Measurements from ENCODE around the gene UPF3B. TPM values are rescaled to one million over a fixed set of nuclear protein-coding genes. Genes with fewer than 3 reads are reported as not detected.
"Not testable (repeated sequence)": the region's sequence is repeated elsewhere in the genome, so short reads cannot be mapped to it uniquely, and the experiment has no call there.

UPF3B gene, protein sequence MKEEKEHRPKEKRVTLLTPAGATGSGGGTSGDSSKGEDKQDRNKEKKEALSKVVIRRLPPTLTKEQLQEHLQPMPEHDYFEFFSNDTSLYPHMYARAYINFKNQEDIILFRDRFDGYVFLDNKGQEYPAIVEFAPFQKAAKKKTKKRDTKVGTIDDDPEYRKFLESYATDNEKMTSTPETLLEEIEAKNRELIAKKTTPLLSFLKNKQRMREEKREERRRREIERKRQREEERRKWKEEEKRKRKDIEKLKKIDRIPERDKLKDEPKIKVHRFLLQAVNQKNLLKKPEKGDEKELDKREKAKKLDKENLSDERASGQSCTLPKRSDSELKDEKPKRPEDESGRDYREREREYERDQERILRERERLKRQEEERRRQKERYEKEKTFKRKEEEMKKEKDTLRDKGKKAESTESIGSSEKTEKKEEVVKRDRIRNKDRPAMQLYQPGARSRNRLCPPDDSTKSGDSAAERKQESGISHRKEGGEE
- total RNA-seq = 1 to 10 TPM; 5.4 to 6.8 TPM
- long read RNA-seq, donor 1, partial matches to known transcripts = 1 of 2 reads
- long read RNA-seq, donor 1, other reads (novel, unspliced or antisense) = 1 of 2 reads
- long read RNA-seq, donor 2, partial matches to known transcripts = 5 of 9 reads
- long read RNA-seq, donor 2, other reads (novel, unspliced or antisense) = 4 of 9 reads

DNA sequence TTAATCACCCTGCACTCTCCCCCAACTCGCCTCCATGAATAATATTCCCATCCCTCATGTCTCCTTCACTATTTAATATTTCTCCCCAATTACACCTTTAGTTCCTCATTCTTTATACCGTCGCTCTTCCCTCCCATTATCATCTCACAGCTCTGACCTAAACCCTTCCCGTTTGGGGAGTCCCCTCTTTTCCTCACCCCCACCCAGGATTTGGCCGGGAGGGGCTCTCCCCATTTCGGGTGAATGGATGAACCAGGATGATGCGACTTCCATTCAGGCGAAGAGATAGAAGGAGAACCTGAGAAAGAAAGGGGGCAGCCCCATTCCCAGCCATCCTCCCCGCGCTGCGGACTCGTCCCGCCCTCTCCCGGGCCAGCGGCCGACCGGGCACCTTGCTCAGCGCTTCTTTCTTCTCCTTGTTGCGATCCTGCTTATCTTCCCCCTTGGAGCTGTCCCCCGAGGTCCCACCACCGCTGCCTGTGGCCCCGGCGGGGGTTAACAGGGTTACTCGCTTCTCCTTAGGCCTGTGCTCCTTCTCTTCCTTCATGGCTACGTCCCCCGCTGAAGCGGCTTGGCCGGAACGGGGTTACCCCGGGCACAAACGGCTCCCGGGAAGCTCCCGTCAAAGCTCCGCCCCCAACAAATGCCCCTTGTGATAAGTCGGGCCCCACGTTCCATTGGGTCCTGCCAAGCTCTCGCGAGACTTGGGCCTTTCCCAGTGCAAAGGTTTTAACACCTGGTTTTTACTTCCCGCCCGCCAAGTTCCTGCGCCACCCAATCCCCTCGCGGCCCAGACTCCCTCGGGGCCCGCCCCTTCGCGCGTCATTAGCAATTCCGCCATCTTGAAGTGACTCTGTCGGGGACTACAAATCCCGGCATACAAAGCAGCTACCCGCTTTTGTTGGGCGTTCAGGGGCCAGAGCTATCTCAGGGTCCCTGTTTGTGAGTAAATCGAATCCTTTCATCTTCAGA is at the start of gene UPF3B:
UPF3B (minus strand) TSS at position 582 of the 972 bp plus-strand sequence; CDS start at position 547, 35 bp downstream.
- peak; percentile 98 for DNase-seq (ENCODE audit: low spot score)
- intact Hi-C loops (cut with DNase I) = no loop called here

DNA sequence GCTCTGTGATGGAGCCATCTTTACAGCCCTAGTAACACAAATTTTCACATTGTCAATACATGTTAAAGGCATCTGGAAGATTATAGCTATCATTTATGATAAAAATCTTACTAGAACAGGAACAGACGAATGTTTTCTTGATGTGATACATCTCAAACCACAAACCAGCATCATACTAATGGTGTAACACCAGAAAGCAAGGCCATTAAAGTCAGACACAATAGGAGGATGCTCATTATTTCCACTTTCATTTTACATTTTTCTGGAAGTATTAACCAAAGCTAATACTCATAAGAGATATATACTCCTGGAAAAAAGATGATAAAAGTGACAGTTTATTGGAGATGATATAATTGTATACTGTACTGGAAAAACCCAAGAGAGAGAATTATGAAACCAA is 48.2 kb upstream of the UPF3B start:
- intact Hi-C loops (cut with DNase I) = no loop called here
- no peak for DNase-seq (ENCODE audit: low spot score)

DNA sequence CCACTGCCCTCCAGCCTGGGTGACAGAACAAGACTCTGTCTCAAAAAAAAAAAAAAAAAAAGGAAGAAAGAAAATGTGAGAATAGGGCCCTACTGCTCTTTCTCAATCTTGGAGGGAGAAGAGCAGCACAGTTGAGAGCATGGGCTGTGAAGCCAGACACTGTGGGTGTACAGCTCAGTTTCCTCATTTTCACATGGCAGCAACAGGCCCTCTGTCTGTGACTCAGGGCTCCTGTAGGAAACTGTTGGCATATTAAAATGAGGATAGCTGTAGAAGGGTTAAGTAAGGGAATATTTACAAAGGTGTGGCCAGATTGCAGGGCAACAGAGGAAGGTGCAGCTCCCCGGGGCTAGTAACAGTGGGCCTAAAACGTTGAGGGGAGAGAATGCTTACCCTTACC is 46.4 kb upstream of the UPF3B start:
- no peak for DNase-seq (ENCODE audit: low spot score)
- intact Hi-C loops (cut with DNase I) = no loop called here

DNA sequence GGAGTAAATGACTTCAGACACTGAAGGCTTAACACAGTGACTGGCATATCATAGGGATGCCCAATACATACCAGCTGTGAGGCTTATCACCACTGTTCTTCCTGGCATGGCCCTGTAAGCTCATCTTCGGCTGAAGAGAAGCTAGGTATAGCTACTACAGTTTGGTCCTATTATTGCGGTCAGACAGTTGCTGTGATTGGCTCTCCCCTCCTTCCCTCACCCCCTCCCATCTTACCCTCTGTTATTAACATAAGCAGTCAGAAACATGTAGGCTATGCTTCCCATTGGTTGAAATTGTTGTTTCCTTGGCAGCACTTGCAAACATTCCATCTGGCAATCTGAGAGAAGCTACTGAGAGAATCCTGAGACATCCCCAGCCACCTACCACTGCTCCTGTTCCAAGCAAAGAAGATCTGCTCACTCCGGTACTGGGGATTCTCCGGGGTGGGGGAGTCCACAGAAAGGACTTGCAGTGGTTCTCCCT is 43.1 kb upstream of the UPF3B start, which contains the start of gene AKAP14:
AKAP14 (plus strand) TSS at position 51 of the 484 bp plus-strand sequence. CDS start 7,331 bp downstream, outside the sequence.
- intact Hi-C loops (cut with DNase I) = no loop called here

DNA sequence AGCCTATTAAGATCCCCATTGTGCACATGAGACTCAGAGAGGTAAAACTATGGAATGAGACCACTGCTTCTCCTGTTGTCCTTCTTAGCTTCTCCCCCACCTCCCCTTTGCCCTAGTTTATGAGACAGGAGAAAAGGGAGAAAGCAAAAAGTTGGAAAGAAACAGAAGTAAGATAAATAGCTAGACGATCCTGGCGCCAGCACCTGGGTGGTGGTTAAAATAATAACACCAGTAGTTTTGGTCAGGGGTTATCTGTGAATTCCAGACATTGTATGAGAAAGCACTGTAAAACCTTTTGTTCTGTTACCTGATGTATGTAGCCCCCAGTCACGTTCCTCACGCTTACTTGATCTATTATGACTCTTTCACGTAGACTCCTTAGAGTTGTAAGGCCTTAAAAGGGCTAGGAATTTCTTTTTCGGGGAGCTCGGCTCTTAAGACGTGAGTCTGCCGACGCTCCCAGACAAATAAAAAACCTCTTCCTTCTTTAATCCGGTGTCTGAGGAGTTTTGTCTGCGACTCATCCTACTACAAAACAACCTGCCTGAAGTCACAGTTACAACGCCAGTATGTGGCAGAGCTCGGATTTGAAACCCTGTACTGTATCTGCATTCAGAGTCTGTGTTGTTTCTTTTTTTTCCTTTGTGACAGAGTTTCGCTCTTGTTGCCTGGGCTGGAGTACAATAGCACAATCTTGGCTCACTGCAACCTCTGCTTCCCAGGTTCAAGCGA is 39.4 kb upstream of the UPF3B start:
- intact Hi-C loops (cut with DNase I); DNase-seq (ENCODE audit: low spot score): not testable (repeated sequence)

More for the DNA sequence above, 43.1 kb upstream of the UPF3B start, which contains the start of gene AKAP14:
- no peak for DNase-seq (ENCODE audit: low spot score)

DNA sequence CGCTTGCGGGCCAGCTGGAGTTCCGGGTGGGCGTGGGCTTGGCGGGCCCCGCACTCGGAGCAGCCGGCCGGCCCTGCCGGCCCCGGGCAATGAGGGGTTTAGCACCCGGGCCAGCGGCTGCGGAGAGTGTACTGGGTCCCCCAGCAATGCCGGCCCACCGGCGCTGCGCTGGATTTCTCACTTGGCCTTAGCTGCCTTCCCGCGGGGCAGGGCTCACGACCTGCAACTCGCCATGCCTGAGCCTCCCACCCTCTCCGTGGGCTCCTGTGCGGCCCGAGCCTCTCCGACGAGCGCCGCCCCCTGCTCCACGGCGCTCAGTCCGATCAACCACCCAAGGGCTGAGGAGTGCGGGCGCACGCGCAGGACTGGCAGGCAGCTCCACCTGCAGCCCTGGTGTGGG is 37.9 kb upstream of the UPF3B start:
- intact Hi-C loops (cut with DNase I); DNase-seq (ENCODE audit: low spot score): not testable (repeated sequence)

DNA sequence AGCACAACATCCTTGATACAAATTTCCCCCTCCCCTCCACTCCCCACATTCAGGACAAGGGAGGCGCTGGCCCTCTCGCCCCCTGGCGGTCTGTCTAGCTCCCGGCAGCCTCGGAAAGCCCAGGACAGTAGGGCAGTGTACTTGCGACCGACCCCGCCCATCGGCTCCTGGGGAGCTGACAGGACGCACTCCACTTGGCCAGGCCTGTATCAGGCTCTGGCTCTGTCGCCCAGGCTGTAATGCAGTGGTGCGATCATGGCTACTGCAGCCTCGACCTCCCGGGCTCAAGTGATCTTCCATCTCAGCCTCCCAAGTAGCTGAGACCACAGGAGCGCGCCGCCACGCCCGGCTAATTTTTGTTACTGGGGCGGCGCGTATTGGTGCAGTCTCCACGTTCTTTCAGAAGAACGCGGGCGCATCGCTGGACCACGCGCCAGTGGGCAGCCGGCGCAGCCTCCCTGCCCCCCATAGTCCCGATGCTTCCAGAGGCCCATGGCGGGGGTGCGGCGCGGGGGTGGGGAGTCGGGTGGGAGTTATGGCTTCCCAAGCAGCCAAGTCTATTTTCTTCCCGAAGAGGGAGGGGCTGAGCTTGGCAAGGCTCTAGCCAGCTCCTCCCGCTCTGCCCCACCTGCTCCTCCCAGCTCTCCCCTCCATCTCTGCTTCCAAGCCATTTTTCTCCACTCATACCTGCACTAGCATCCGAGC is 35.1 kb upstream of the UPF3B start:
- intact Hi-C loops (cut with DNase I) = no loop called here
- DNase-seq (ENCODE audit: low spot score) = peak; percentile 84

DNA sequence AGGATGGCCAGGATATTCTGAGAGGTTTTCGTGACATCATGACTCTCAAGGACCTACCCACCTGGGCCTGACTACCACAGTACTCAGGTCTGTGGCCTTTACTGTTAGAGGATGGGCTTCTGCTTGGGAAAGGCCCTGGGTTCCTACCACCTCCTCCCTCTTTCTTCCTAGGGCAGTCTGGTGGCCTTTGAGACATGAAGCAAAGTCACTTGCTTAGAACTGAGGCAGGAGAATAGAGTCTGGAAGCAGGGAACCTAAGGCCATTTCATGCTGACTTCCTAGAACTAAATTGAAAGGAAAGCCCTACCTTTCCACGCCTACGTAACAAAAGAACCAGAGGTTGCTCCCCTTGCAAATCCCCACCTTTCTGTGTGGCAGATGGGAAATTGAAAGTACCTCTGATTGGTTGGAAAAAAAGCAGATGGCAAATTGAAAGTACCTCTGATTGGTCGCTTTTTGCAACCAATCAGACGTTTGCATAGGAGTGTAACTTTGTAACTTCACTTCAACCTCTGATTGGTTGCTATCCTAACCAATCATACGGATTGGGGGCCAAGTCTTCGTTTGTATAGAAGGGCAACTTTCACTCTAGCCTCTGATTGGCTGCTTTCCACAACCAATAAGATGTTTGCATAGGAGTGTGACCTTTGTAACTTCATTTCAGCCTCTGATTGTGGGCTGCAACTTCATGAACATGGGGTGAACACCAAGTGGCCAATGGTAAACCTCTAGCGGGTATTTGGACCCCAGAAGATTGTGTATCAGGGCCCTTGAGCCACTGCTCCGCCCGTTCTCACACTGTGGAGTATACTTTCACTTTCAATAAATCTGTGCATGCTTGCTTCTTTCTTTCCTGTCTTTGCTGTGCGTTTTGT is 33.0 kb upstream of the UPF3B start:
- no peak for DNase-seq (ENCODE audit: low spot score)
- intact Hi-C loops (cut with DNase I) = no loop called here

DNA sequence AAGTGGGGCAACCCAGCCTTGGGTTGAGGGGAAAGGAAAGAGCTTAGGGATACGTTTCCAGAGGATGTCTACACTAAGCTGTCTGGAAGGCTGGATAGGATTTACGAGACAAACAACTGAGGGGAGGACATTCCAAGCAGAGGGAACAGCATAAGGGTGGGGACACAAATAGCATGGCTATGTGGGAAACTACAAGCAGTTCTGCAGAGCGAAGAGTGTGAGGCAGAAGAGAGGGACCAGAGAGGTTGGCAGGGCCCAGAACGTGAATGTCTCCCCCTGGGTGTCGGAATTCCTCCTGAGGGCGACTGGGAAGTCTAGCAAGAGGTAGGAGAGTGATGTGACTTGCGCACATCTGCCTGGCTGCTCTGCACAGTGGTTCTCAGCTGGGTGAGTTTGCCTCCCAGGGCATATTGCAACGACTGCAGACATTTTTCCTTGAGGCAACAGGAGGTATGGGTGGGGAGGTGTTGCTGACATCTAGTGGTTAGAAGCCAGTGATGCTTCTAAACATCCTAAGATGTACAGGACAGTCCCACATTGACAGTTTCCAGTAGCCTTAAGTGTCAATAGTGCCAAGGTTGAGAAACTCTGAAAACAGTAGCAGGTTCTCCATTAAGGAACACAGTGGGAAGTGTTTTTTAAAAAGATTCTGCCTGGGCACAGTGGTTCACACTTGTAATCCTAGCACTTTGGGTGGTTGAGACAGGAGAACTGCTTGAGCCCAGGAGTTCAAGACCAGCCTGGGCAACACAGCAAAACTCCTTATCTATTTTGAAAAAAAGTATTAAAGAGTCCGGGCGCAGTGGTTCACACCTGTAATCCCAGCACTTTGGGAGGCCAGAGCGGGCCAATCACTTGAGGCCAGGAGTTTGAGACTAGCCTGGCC is 28.0 kb upstream of the UPF3B start:
- no peak for DNase-seq (ENCODE audit: low spot score)
- intact Hi-C loops (cut with DNase I) = no loop called here

DNA sequence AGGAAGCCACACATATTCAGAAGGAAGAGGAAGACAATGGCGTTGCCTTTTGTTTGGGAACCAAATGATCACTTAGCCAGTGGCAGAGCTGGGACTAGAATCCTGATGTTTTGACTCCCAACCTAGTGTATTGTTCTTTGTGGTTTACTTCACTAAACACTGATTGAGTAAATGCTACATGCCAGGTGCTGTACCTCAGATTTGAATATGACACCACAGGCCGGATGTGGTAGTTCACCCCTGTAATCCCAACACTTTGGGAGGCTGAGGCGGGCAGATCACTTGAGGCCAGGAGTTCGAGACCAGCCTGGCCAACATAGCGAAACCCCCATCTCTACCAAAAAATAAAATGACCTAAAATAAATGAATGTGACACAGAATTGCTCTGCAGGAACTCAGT is 27.3 kb upstream of the UPF3B start:
- intact Hi-C loops (cut with DNase I) = no loop called here
- DNase-seq (ENCODE audit: low spot score) = no peak

DNA sequence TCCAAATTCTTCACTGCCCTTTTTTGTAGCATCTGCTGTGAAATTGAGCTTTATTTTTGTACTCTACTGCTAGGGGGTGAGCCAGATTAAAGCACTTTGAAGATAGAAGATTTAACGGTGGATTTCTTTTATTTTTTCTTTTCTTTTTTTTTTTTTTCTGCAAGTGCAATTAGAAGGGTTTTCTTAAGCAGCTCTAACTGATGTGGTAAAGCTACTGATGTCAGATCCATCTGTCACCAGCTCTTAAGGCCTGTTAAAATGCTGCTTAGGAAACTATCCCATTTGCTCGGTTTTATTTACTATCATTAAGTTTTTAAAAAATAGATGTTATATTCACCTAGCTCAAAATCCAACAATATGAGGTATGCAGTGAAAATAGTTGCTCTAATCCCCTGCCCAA is 26.0 kb upstream of the UPF3B start:
- DNase-seq (ENCODE audit: low spot score) = no peak
- intact Hi-C loops (cut with DNase I) = no loop called here

DNA sequence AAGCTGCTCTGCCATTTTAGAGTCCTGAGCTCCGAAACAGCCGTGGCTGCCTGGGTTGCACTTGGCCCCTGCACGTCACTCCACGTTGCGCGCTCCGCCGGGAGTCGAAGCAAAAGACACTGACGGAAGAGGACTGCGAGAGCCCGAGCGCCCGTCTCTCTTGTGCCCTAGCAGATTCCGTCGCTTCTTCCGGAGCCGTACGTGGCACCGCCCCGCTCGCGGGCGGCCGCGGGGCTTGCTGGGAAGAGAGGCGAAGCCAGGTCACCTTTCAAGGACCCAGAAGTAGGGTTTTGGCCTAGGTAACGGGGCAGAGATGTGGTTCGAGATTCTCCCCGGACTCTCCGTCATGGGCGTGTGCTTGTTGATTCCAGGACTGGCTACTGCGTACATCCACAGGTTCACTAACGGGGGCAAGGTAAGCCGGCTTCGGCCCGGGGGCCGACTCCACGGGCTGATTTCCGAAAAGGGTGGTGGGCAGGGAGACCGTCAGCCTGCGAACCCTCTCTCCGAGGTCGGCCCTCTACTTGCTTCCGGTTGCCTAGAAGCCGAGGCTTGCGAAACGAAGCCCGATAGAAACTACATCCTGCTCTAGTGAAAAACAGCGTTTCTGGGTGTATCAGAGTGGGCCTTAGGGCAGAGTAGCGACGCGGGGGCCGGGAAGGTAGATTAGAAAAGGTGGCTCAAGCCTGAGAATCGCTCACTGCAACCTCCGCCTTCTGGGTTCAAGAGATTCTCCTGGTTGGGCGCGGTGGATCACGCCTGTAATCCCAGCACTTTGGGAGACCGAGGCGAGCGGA is 19.0 kb upstream of the UPF3B start, which contains the start of the genes NDUFA1 and RNF113A:
NDUFA1 (plus strand) TSS at position 234 of the 797 bp plus-strand sequence; CDS start at position 314, 80 bp downstream.
RNF113A (minus strand) TSS at position 135 of the 797 bp plus-strand sequence; CDS start at position 15, 120 bp downstream.
- DNase-seq (ENCODE audit: low spot score) = peak; percentile 95
- intact Hi-C loops (cut with DNase I) = loop anchor here in 1 of 2 donors (5.0 kb wide), 1 partner anchor 899 kb away; the partner anchor contains the start of gene LONRF3

DNA sequence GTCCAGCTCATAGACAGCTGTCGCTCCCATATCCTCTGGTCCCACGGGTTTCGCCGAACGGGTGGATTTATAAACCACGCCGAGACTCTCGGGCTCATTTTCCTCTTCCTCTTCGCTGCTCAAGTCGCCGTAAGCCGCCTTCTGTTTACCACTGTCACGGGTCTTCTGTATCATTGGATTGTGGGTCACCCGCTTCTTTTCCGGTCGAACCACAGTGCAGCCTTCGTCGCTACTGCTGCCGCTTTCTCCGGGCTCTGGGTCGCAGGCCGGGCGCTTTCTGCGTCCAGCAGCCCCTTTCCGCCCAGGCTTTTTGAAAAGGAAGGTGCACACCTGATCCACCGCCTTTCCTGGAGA is 18.5 kb upstream of the UPF3B start:
- intact Hi-C loops (cut with DNase I) = loop anchor here in 1 of 2 donors (5.0 kb wide), 1 partner anchor 899 kb away; the partner anchor contains the start of gene LONRF3
- DNase-seq (ENCODE audit: low spot score) = no peak

DNA sequence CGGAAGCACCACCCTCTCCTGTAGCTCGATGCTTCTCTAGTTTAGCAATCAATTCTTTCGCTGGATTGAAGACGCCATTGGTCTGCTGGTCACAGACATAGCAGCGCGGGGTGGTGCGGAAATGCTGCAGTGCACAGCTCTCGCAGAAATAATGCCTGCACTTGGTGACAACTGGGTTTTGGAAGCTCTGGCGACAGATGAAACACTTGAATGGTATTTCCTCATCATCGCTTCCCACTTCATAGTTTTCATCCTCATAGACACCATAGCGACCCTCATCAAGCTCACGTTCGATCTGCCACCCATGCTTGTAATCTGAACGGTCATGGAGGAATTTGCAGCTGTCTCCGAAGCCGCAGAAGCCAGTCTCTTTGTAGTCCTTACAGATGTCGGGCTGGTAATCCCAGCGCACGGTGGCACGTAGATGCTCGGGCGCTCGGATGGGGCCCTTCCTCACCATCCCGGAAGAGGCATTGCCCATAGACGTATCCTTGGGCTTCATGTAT is 17.9 kb upstream of the UPF3B start:
- intact Hi-C loops (cut with DNase I) = loop anchor here in 1 of 2 donors (5.0 kb wide), 1 partner anchor 898 kb away; the partner anchor contains the start of gene LONRF3
- no peak for DNase-seq (ENCODE audit: low spot score)

DNA sequence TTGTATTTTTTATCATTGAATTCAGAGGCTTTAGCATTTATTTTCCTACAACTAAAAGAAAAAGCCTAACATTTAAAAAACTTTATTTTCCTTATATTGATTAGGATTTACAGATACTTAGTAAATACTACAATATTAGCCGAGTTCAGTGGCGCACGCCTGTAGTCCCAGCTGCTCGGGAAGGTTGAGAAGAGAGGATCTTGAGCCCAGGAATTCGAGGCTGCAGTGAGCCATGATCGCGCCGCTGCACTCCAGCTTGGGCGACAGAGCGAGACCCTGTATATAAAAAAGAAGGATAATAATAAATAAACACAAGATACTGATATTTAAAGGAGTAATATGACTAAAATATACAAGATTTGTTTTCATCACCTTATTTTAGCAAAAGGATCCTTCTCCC is 681 bp upstream of the UPF3B start:
- no peak for DNase-seq (ENCODE audit: low spot score)
- intact Hi-C loops (cut with DNase I) = no loop called here
